GM19468 (cell line): ENCODE measurements around the gene ALDH1A2.
"Not testable (repeated sequence)": the region's sequence is repeated elsewhere in the genome, so short reads cannot be mapped to it uniquely, and the experiment has no call there.

Source experiments
- ATAC-seq: cut with Tn5 transposase; IDR thresholded peaks from one replicate; pipeline ENCODE4 v1.9.1; 2021; ENCODE audit warnings: mild to moderate bottlenecking, moderate library complexity, moderate number of reproducible peaks; ENCODE audit not compliant: unreplicated experiment; ENCODE audit errors: extremely low read depth

The ALDH1A2 gene

GRCh38 chr15:58014040-58014439 is 51.5 kb downstream of the ALDH1A2 start:
- ATAC-seq, result no peak

DNA sequence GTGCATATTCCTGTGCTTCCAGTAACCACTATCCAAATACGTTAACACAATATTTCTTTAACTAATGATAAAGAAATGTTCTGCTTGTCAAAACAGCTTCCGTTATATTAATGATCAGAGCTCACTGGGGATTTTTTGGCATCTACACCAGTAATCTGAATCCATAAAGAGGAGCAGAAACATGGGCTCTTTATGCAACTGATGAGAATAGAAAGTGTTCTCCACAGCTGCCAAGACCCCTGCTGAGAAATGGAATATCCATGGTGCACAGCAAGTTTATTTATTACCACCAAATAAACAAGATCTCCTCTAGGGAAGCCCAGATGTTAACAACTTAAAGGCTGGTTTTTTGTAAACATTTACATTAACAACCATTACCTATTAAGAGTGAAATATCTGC is 54.5 kb downstream of the ALDH1A2 start:
- ATAC-seq, result no peak

DNA sequence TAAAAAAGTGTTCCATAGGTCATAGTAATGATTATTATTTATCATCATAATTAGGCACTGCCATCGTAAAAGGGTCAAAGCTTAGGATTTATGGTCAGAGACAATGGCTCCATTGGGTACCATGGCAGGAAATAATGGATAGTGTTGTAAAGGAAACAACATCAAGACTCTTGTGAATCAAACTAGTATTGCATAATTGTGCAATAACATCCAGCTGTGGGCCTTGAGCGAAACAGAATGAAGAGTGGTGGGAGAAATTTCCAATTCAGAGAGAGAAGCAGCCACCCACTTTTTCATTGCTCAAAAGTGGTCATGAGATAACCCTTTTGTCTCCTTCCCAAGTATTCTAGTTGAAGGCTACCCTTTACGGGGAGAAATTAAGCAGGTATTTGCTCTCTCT is 61.7 kb downstream of the ALDH1A2 start:
- ATAC-seq, result no peak

- ATAC-seq, result no peak
These were observed 63.0 kb downstream of the ALDH1A2 start for GRCh38 chr15:58002338-58003126.

- not testable (repeated sequence) for ATAC-seq
These were observed 65.8 kb downstream of the ALDH1A2 start for GRCh38 chr15:57999699-58000098.

- no peak for ATAC-seq
These were observed 69.0 kb downstream of the ALDH1A2 start for GRCh38 chr15:57996561-57996960.

DNA sequence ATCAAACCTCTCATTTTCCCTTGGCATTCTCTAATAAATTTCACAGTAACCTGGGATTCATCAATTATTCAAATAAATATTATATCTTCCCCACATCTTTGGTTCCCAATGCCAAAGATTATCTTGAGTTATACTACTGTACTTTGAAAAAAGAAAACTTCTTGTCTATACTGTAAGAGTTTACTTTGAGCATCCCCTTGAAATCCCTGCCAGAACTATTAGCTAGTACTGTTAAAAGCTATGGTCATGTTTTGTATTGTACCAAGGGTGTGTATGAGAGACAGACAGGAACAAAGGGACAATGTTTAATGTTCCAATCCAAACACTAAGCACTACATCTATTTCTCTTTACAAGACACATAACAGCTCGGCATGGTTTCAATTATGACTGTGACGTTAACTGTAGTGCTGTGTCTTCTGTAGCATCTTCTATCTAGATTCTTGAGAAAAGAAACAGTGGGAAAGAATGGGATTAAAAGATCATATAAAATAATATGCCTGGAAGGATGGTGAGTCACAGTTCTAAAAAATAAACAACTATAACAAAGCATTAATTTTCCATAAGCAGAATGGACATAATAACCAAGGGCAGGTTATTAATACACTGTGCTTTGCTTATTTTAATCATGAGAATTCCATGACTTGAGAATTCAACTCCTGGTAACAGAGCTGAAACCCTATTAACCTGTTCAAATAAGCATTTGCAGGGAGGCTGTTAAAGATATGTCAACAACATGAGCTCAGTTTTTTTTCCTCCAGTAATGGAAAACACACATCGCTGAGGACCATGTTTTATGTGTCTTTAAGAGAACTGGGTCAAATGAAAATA is 71.1 kb downstream of the ALDH1A2 start:
- no peak for ATAC-seq

- ATAC-seq, result no peak
These were observed 71.9 kb downstream of the ALDH1A2 start for GRCh38 chr15:57993409-57994145.

- ATAC-seq, result no peak
These were observed 72.7 kb downstream of the ALDH1A2 start for GRCh38 chr15:57992761-57993355.

DNA sequence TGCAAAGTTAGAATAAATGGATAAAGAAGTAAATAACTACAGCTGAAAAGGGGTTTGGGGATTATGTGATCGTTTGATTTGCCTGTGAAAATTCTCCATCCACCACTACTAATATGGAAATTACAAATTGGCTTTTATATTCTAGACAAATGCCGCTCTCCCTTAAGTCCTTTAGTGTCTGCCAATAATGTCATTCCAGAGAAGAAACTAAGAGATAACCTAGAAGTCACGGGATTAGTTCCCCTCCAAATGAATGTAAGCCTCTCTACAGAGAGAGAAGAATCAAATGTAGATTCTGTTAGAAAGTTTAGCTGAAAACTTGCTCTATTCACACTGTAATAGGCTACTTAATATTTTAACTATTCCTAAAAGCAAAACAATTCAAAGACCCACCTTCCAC is 92.0 kb downstream of the ALDH1A2 start:
- no peak for ATAC-seq

DNA sequence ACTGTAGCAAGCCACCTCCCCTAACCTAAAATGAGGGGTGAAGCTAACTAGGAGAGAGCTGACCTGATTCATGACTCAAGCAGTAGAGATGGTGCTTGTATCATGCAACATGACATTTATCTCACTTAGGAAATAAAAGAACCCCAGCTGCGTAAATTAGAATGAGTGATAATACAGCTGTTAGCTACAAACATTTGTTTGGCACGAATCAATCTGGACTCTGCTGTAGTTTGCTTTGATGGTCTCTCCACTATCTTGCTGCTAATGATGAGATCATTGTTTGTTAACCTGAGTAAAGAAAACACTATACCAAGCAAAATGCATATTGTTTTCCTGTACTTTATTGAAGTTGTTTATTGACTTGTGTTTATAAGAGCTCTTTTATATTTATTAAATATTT is 92.6 kb downstream of the ALDH1A2 start:
- no peak for ATAC-seq

DNA sequence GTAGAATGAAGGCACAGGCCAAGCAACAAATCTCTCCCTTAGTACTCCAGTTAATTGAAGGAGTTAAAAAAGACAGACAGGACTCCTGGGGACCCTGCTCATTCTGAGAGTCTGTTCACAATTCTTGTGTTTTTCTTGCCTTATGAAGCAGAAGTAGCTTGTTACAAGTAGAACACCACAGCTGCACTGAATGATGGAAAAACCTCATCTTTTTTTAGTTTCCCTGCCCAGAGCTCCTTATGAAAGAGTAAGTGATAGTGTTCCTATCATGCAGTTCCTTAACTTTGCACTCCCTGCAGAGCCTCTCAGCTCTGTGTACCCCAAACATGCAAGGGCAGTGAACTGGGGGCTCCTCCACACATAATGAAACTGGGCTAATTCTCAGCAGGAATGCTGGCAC is 95.5 kb downstream of the ALDH1A2 start:
- no peak for ATAC-seq

- ATAC-seq, result no peak
These were observed 96.2 kb downstream of the ALDH1A2 start for GRCh38 chr15:57969355-57969754.

- no peak for ATAC-seq
These were observed 102.6 kb downstream of the ALDH1A2 start for GRCh38 chr15:57962887-57963286.

- no peak for ATAC-seq
These were observed 103.6 kb downstream of the ALDH1A2 start for GRCh38 chr15:57961919-57962318.

GRCh38 chr15:57957113-57957512 is 108.4 kb downstream of the ALDH1A2 start:
- ATAC-seq, result no peak

DNA sequence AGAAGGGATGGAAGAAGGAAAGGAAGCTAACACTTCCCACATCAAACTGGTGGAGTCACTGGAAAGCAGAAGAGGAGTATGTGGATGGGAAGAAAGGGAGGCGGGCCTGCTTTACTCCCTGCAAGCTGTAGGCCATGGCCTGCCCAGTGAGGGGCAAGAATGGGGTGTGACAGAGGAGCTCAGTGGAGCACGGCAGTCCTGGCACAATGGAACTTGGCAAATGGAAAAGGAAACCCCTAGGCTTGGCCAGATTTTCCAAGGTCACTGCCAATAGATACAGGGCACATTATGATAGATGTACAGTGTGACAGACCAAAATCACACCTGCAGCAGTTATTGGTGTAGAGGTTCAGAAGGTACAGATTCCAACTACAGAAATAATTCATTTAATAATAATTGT is 111.6 kb downstream of the ALDH1A2 start:
- ATAC-seq, result no peak

GRCh38 chr15:57951328-57951932 is 114.1 kb downstream of the ALDH1A2 start:
- no peak for ATAC-seq

- ATAC-seq, result no peak
These were observed 115.0 kb downstream of the ALDH1A2 start for GRCh38 chr15:57950381-57950946.
